Epithelial cell of proximal tubule (primary cell): ENCODE data around the gene TNKS2. TPM values are rescaled to one million over a fixed set of nuclear protein-coding genes. Genes with fewer than 3 reads are reported as not detected.
A peak's percentile ranks its signal among the peaks of the same experiment; 100 is the strongest.
"Not testable (repeated sequence)": the region's sequence is repeated elsewhere in the genome, so short reads cannot be mapped to it uniquely, and the experiment has no call there.

Experiments
- DNase-seq: peaks from one replicate; pipeline ENCODE4 v3.0.0-alpha.2; 2011; ENCODE audit warnings: low read depth
- H3K4me3 ChIP-seq: 2 replicates; pipeline ENCODE4 v1.5.1; 2011; ENCODE audit warnings: low read depth, mild to moderate bottlenecking, low read length
- CTCF ChIP-seq: conservative IDR thresholded peaks from 2 replicates; pipeline ENCODE4 v1.5.1; 2012; ENCODE audit warnings: low read depth, mild to moderate bottlenecking, low read length
- total RNA-seq: library from RNA; depleted of rRNA; stranded (reverse); fragments of >200 nt; gene quantifications from 2 replicates; pipeline ENCODE4 v1.2.3, GENCODE V29; 2015

TNKS2 gene
- total RNA-seq, result 22.4 and 25.1 TPM in 2 replicates

- H3K4me3 ChIP-seq, result peak within 1 kb of the TSS; percentile 97
- no peak for DNase-seq
- no peak for TF ChIP-seq CTCF
Observed at GRCh38 chr10:91797874-91798648, at the start of gene TNKS2. Gene TNKS2, plus strand, starts transcription at chr10:91798426. Its CDS starts 265 bp downstream, at chr10:91798691.

GRCh38 chr10:91749592-91749991 lies 48.6 kb upstream of the TNKS2 start:
- H3K4me3 ChIP-seq, DNase-seq: not testable (repeated sequence)

DNA sequence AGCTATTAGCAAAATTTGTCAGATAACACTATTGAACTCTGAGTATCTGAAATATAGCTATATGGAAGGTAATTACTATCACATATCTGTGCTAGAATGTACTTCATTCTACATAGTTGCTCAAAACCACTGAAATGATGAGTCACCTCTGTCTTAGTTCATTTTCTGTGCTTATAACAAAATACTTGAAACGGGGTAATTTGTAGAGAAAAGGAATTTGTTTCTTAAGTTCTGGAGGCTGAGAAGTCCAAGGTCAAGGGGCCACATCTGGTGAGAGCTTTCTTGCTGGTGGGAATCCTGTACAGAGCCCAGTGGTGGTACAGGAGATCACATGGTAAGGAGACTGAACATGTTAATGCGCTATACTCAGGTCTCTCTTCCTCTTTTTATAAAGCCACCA lies 41.9 kb upstream of the TNKS2 start:
- no peak for TF ChIP-seq CTCF
- DNase-seq, result no peak
- no peak overlapping the region for H3K4me3 ChIP-seq

GRCh38 chr10:91758303-91759146 lies 39.7 kb upstream of the TNKS2 start:
- no peak overlapping the region for H3K4me3 ChIP-seq
- peak; percentile 22 for DNase-seq
- TF ChIP-seq CTCF, result peak; percentile 77

- no peak overlapping the region for H3K4me3 ChIP-seq
- TF ChIP-seq CTCF, result no peak
- DNase-seq, result no peak
Observed at GRCh38 chr10:91759581-91759986, 38.6 kb upstream of the TNKS2 start.

- TF ChIP-seq CTCF, result no peak
- H3K4me3 ChIP-seq, result no peak overlapping the region
- DNase-seq, result no peak
Observed at GRCh38 chr10:91761721-91762120, 36.5 kb upstream of the TNKS2 start.

DNA sequence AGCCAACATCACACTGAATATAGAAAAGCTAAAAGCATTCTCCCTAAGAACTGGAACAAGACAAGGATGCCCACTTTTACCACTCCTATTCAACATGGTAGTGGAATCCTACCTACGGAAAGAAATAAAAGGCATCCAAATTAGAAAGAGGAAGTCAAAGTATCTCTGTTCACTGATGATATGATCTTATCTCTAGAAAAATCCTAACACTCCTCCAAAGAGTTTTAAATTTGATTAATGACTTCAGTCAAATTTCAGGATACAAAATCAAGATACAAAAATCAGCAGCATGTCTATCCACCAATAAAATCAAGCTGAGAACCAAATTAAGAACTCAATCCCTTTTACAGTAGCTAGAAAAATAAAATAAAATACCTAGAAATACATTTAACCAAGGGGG lies 35.3 kb upstream of the TNKS2 start:
- no peak for TF ChIP-seq CTCF
- no peak overlapping the region for H3K4me3 ChIP-seq
- no peak for DNase-seq
